IPS-NIHi7 (cell line): ENCODE data around the gene CELF2.
"Not testable (repeated sequence)": the region's sequence is repeated elsewhere in the genome, so short reads cannot be mapped to it uniquely, and the experiment has no call there.

Experiments used
- DNase-seq: peaks from one replicate; pipeline ENCODE4 v3.0.0; 2012; ENCODE audit warnings: mixed read lengths; ENCODE audit errors: extremely low spot score

CELF2 gene

DNA sequence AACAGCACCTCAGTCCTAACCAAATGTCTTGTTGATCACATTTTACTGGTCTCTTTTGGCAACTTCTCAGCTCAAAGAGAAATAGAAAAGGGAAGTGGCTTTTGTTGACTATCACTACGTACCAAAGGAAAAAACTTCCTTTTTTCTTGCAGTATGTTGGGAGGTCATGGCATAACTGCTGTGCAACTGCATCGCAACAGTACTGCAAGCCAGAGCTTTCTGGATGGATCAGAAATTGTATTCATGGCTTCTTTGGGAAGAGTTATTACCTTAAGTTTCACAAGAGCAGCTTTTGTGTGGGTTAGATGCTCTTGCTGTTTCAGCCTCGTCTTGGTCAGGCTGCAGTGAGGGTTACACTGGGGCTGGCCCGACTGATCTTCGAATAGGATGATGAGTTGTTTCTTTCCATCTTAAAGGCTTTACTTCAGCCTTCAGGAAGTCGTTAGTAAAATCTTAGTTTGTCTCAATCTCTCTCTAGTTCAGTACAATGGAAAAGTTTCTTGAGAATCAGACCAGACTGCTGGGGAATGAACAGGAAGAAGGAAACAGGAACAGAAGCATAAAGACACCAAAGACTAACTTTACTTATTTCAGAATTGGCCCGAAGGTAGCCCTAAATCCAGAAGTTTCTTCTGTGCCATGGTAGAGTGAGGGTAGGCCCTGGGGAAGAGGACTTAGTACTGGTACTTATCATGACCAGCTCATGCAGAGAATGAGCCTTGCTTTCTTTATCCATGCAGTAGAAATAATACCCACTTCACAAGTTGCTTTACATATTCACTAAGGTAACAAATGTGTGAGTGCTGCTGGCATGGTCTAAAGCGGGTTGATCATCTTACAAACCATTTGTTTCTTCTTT, 153.6 kb downstream of the CELF2 start:
- DNase-seq = no peak

DNA sequence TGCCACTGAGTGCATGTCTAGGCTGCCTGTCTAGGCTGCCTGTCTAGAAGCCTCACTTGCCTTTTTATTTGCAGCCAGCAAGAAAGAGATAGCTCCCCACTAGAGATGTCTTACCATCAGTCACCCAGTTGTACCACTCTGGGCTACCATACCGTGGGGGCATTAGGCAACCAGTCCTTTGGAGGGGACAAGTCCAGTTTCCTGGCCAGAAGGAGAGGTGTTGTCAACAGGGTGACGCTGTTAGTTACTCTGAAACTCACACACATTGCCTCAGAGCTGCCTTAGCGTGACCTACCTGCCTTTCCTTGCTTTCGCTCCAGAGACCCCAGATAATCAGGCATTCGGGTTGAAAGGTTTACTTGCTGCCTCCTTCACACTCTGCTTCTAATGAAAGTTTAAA, 155.4 kb downstream of the CELF2 start:
- no peak for DNase-seq

DNA sequence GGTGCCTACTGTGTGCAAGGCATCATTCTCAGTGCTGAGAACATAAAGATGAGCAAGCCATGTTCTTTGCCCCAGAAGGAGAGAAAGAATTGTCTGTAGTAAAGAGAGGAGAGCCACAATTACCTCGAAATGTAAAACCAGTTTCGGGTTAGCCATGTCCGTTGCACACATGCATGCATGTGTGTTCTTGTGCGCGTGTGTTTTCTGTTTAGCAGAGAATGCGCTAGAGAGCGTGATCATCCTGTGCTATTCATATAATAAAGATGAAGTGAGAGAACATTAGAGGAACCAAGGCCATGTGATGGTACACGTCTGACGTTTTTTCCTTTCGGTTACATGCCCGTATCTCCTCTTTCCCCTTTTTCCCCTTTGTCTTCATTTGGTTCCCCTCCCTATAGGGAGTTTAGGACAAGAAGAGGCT, 158.2 kb downstream of the CELF2 start:
- DNase-seq = no peak

DNA sequence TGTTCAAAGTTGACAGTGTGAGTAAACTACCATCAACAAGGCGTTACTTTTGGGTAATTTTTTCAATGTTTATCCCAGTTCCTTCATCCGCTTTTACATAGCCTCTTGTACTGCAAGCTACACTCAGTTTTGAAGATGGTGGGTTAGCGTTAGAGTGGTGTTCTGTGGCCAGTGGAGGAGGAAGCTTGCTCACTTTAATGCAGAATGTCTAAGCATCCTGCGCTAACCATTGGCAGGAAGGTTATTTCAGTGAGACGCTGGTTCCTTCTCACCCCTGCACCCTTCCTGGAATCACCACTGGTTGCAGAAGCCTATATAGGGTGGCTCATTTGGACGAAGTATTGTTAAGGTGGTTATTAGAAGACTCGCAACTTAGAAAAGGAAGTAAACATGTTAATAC, 159.1 kb downstream of the CELF2 start:
- DNase-seq = no peak

DNA sequence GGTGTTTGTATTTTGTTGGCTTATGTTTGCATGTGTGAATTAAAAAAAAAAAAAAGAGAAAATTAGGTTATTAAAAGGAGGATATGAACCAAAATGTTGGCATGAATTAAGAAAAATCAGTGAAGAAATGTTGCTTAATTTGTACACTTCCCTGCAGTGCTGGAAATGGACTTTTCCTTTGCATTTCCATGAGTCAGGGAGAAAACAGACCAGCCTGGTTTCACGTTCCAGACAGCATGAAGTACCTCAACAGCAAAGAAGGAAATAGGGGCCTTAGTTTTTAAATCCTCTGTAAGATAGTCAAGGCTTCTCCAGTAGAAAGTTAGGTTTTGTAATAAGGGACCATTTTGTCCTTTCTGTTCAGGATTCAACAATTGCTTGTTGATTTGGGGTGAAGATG, 159.7 kb downstream of the CELF2 start:
- DNase-seq = no peak

DNA sequence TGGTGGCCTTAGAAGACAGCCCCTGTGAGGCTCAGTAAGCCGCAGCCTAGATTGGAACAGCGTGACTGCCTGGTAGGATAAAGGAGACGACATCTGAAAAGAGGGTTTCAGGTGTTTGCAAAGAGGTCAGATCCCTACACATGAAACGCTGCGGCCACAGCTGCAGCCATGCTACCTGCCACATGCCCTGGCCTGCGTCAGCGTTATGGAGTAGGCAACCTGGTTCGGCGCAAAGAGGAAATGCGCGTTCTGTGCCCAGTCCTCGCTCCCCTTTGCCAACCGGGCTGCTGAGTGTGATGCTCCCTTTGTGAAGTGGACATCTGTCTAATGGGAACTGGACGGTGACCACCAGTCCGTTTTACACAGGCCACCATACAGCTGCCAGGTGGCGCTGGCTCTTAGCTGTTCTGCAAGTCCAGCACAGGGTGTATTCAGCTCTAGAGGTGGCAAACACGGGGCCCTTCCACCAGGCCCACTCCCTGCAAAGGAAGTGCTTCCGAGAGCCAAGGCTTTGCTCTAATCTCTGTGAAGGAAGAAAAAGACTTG, 160.3 kb downstream of the CELF2 start:
- DNase-seq = no peak

DNA sequence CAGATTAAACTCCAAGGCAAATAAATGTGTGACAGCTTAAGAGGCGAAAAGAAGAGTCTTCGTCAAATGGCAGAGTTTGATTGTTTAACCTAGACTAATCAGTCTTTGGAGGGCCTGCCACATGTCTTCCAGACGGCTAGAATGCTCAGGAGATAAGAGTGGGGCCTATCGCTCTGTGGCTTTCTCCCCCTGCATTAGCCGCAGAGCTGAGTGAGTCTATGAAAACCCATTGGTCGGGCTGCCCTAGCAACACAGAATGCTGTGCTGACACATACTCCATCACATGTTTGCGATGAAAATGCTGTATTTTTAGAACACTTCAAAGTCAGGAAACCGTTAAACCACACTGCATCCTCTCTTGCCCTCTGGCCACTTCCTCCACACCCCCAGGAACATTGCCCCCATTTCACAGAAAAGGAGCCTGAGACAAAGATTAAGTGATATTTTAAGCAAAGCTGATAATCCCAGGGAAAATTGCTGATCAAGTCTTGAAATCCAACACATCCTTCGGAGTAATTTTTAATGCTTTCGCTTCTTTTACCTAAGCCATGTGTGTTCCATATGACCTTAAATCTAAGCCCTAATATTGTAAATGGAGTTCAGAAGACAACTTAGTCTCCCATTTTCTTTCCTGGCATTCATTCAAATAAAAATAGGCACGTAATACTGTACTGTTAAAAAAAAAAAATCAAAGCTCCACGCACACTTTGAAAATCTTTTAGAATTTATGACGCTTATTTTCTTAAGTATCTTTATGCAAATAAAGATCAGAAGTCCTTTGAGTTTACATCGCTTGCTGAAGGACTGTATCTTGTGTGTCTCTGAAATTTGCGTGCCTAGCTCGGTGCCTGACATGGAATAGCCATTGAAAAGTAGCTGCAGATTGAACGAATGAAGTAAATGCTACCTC, 161.2 kb downstream of the CELF2 start:
- peak; percentile 39 for DNase-seq

DNA sequence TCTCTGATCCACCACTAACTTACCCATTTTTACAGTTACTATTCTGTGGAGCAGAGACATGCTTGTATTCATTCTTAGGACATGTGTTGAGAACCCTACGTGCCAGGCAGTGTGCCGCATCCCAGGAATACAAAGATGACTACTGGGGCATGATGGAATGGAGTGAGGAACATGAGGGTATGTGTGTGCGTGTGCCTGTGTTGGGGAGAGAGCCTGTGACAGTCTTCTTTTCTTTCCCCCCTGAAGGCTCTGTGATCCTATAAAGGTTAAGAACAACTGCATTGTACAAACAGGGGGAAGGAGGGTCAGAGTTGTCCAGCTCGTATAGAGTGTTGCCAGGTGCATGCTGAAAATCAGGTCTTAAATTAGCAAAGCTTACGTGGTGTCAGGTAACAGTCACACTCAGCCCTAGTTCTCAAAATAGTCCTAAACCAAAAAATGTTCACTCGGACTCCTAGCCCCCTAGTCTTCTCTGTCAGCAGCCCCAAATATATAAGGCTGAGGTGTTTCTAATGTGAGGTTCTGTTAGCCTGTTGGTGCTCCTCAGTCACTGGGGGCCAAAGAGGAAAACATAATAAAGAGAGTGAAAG, 161.9 kb downstream of the CELF2 start:
- no peak for DNase-seq

DNA sequence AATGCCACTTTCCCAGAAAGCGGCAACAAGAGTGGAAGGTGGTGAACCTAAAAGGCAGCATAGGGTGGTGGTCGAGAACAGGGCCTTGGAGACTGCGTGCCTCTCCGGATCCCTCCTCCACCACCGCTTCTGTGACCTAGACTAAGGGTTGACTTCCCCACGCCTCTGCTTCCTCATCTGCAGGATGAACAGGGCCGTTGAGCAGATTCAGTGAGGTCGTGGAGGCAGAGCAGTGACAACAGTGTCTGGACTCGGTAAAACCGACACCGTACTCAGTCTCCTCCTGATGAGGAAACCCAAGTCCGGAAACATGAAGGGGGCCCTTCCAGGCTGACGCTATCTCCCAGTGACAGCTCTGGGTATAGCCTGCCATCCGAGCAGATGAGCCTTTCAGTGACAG, 162.6 kb downstream of the CELF2 start:
- no peak for DNase-seq

DNA sequence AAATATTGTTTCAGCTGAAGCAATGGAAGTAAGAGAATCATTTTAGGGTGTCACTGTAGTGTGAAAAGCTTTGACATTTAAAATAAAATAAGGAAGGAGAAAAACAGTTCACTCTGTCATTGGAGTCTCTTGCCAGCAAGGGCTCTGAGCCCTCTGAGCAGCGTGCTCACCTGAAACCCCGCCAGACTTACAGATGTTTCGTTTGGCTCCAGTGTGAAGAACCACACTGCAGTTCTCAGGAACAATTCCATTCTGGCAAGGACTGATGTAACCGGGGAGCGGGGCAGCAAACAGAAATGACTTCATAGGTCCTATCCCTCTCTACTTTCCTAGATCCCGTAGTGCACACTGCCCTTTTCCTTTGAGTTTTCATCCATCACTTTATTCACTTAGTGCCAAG, 164.3 kb downstream of the CELF2 start:
- DNase-seq = no peak

DNA sequence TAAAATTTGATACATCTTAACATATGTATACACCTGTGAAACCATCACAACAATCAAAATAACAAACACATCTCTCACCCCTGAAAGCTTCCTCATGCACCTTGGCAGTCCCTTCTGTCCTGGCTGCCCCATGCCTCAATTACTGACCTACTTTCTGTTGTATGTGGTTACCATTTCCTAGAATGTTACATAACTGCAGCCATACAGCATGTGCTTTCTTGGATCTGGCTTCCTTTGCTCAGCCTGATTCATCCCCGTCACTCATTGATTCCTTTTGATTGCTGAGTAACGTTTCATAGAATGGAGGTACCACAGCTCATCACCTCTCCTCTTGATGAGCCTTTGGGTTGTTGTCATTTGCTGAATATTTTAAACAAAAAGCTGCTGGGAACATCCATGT, 165.3 kb downstream of the CELF2 start:
- DNase-seq = no peak

DNA sequence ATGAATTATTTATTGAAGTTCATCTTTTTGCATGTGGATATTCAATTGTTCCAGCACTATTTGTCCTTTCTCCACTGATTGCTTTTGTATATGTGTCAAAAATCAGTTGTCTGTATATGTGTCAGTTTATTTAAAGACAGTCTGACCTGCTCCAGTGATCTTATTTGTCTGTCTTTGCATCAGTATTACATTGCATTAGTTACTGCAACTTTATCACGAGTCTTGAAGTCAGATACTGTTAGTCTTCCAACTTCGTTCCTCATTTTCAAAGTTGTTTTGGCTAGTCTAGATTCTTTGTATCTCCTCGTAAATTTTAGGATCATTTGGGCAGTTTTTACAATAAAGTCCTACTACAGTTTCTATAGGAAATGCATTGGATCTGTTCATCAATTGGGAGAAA, 166.4 kb downstream of the CELF2 start:
- no peak for DNase-seq

DNA sequence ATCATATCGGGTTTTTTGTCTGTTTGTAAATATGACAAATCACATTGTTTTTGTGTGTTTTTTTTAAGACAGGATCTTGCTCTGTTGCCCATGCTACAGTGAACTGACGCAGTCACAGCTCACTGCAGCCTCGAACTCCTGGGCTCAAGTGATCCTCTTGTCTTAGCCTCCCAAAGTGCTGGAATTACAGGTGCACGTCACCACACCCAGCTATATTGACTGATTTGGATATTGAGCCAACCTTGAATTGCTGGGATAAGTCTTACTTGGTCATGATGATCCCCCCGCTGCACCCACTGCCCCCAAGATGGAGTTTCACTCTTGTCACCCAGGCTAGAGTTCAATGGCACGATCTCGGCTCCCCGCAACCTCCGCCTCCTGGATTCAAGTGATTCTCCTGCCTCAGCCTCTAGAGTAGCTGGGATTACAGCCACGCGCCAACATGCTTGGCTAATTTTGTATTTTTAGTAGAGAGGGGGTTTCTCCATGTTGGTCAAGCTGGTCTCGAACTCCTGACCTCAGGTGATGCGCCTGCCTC, 167.5 kb downstream of the CELF2 start:
- not testable (repeated sequence) for DNase-seq

DNA sequence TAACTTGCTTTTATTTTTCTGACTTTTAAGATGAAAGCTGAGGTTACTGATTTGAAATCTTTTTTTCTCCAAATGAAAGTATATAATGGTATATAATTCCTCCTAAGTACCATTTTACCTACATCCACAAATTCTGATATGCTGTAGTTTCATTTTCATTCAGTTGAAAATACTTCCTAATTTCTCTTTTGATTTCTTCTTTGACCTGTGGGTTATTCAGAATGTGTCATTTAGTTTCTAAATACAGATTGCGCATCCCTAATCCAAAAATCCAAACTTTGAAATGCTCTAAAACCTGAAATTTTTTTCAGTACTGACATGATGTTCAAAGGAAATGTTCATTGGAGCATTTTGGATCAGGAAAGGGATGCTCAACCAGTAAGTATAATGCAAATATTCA, 168.7 kb downstream of the CELF2 start:
- no peak for DNase-seq

DNA sequence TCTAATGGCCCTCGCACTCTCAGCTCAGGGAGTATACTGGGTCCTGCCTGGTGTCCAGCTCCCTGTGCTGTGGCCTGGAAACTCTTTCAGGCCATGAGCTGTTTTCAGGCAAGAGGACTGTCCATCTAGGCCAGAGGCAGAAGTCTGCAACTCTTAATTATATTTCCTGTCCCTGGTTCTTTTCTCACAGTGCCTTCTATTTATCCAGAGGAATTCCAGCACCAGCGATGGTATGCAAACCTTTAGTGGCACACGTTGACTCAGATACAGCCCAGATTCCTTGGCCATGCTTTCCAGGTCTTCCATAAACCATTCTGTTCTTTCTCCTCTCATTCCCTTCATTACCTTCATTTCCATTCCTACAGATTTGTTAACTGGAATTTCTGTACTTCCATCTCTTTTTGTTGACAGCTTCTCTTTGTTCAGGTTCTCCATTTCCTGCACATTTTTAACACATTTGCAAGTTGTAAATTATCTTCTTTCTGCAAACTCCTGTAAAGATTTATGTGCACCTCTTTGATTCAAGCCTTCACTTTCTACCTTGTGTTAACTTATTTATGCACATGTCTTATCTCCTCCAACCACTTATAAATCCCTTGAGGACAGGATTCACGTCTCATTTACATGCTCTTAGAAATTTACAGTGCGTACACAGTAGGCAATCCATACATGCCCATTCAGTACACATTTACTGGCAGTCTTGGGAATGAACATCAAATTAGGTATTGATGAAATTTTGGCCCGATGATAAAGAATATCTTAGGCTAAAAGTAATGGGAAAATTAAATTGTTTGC, 172.1 kb downstream of the CELF2 start:
- DNase-seq = peak; percentile 32

DNA sequence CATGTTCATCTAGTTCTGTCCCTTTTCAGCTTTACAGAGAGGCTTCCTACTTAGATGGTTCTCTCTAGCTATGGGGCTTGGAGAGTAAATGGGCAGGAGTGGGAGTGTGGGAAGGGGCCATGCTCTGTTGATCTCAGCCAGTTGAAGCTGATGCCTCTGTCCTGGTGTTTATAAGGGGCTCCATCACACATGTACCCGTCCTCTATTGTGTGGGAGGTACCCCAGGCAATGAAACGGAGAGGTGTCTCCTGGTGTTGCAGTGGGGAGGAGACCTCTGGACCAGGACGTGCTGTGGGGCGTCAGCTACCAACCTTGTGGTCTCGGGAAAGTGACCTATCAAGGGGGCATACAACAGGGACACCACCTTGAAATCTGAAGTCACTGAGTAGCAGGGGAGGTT, 173.5 kb downstream of the CELF2 start:
- DNase-seq = no peak

DNA sequence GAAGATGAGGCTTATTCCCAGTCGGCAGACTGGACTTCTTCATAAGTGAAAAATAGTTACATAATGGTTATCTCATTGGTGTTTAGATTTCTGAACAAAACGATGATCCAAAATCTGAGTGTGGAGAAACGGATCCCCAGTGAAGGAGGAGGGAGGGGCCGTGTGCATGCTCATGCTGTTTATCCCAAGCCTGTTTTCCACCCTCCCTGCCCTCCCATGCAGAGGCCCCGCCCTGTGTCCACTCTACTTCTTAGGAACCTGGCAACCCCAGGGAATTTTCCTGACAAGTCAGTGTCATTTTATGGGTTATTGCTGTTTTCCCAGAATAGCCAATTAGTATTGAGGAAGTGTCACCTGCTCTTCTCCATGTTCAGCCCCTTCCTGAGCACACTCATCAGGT, 174.0 kb downstream of the CELF2 start:
- no peak for DNase-seq

DNA sequence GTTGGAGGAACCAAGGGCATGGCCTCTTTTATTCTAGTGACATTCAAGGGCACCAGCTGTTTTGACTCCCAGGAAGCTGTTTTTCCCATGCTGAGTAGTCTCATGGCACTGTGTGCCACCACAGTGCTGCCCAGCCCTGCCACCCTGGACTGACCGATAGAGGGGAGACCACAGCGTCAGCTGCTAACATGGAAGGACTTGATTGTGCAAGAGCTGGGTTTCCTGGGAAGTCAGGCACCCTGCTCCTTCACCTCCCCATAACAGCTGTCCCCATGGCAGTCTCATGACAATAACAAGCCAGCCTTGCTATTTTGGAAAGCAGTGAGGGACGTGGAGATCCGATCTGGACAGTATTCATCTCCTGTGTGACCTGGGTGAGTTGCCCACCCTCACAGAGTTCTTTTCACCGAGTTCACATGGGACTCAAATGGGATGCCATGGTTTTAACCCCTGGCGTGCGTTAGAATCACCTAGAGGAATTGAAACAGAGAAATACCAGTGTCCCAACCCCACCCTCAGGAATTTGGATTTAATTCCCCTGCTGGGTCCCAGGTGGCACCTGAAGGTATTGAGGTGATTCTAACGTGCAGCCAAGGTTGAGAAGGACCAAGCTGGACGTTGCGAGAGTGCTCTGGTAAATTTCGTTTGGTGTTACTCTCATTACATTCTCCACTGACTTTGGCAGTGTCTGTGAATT, 174.8 kb downstream of the CELF2 start:
- peak; percentile 36 for DNase-seq

DNA sequence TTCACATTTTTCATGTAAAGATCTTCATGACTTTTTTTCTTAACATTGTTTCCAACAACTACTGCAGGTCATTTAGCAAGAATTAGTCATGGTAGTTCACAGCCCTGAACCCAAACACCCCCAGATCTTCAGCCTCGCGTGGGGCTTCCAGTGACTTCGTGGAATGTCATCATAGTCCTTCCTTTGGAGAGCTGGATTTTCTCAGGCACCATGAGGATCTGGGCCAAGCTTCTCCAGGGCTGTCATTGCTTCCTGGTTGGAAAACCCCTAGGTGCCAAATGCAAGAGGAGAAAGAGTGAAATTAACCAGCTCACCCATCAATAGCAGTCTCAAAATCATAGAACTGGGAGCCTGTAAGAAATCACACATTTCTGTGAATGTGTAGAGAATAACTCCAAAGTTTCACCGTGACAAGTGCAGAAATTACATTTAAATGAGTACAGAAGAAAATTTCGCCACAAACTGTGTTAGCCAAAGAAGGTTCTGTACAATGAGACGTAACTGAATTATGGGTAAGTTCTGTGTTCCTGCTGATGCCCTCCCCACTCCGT, 175.4 kb downstream of the CELF2 start:
- no peak for DNase-seq
